Erythroblast (primary cell): ENCODE results near the gene UBD.

Experiments used
- DNase-seq, 2 experiments: peaks; one replicate each; lab custom pipeline; 2025; lab: John Stamatoyannopoulos, UW
- GATA1 ChIP-seq: IDR thresholded peaks from 2 replicates; pipeline ENCODE4 v1.6.1; 2011; ENCODE audit warnings: low read depth, mild to moderate bottlenecking, control low read depth, low read length, moderate library complexity
- POLR2A ChIP-seq: IDR thresholded peaks from 2 replicates; pipeline ENCODE4 v1.6.1; 2011; ENCODE audit warnings: mild to moderate bottlenecking, low read length

The UBD gene

DNA sequence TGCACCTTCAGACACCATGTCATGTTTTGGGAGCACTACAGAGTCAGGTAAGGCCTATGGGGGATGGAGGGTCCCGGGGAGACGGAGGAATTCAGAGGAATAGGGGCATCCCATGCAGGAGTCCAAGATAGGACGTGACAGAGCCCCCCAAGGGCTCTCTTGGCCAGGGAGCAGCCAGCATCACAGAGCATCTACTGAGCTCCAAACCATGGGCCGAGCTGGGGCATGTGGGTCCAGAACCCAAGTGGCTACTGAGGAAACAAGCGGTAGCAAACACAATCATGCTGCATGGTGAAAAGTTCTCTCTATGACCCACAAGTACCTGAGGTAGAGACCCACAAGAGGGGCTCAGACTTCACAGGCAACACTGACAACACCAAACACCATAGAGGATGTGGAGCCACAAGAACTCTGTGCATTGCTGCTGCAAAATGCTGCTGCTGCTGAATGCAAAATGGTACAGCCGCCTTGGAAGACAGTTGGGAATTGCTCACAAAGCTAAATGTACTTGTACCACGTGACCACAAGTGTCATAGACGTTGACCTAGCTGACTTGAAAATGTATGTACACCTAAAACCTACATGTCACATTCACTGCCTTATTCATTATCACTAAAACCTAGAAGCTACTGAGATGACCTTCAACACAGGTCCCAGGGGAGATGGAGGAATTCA lies 38.4 kb downstream of the UBD start:
- DNase-seq, result no peak
- TF ChIP-seq POLR2A, result no peak
- no peak for TF ChIP-seq GATA1

DNA sequence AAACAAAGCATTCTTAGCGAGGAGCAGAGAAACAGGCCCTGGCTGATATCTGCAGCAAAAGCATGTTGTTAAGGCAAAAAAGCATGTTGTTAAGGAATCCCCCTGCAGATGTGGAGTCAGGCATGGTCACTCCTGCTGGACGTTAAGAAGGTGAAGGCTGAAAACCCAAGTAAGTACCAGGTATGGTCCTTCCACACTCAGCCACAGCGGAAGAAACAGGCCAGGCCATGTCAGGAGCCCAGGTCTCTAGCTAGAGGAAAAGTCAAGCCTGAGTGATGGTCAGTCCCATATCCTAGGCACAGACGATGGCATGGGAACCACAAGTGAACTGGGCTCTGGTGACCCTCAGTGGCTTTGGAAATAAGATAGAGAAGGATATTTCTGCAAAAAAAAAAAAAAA lies 39.3 kb downstream of the UBD start:
- no peak for DNase-seq
- TF ChIP-seq POLR2A, result no peak
- no peak for TF ChIP-seq GATA1

DNA sequence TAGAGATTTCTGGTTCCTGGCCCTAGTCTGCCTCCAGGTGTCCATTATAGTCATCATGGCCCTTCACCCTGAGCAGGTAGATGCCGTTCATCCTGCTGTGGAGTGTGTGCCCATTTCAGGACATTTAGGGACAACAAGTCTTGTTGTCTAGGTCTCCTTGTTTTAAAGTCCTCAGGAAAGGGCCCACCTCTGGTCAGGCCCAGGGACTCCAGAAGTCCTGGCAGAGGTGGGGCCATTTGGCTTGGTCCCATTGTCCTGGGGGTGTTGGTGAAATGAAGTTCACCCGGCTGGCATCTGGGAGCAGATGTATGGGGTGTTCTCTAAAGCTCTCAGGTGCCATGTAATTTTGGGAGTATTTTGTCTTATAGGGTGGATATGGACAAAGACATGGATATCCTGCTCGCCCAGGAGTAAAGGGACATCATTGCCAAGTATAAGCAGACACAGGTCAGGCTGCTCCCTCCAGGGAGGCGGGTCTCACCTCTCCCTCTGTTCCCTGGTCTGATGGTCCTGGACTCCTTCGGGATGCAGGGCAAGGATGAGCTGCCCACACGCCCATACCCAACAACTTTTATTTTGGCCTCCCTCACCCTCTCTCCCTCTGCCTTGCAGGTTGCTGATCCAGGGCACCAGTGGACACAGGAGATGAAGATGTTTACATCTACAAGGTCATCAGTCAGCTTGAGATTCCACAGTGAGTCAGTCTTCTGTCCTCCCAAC lies 40.1 kb downstream of the UBD start:
- DNase-seq, result no peak
- TF ChIP-seq GATA1, result no peak
- TF ChIP-seq POLR2A, result no peak

DNA sequence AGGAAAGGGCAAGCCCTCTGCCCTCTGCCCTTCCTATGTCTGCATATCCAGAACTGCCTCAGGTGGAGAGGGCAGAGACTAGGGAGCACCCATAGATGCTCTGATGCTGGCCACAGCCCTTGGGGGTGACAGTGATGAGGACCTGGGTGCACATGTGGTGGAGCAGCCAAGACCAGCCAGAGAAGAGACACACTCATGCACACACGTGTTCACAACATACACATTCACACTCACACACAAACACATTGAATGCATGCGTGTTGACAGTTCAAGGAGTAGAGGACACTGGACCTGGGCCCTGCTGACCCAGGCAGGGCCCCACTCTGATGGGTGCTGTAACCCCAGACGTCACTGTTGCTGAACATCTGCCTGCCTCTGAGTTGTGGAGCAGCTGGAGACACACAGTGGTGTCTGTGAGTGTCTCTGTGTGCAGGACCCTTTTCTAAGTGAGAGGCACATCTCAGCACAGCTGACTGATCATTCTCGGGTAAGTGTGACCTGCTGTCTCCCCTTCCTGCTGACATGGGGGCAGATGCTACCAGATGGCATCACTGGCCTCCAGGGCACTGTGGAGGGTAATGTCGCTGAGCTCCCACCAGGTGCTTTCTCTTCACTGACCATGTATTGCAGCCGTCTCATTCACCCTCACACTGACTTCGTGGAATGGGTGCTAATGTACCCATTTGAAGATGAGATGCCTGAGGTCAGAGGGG lies 41.6 kb downstream of the UBD start:
- DNase-seq, result no peak
- TF ChIP-seq GATA1 (no peak), POLR2A (no peak)

DNA sequence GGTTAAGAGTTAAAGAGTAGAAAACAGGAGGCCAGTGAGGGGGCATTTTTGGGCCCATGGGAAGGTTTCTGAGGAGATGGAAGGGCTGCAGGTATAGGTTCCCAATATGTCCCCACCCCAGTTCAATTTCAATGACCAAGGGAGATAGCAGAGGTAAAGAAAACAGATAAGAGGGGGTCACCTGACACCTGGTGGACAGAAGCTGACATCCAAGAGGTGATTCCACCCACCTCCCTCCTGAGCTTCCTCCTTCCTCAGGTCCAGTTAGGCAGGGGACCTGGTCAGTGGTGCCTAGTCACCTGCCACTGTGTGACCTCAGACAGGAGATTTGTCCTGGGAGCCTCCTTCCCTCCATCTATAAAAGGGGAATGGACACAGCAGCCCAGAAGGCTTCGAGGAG lies 42.3 kb downstream of the UBD start:
- DNase-seq, result no peak
- TF ChIP-seq GATA1 (no peak), POLR2A (no peak)

DNA sequence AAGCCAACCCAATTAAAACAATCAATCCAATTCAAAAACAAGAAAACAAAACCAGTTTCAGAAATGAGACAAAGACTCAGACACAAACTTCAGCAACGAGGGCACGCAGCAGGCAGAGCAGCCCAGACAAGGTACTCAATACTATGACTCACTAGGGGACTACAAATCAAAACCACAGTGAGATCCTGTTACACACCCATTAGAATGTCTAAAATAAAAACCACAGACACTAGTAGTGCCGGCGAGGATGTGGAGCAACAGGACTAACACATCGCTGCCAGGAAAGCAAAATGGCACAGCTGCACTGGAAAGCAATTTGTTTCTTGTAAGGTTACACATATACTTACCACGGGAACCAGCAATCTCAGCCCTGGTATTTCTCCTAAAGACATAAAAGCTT lies 43.4 kb downstream of the UBD start:
- no peak for DNase-seq
- TF ChIP-seq GATA1, result no peak
- no peak for TF ChIP-seq POLR2A

DNA sequence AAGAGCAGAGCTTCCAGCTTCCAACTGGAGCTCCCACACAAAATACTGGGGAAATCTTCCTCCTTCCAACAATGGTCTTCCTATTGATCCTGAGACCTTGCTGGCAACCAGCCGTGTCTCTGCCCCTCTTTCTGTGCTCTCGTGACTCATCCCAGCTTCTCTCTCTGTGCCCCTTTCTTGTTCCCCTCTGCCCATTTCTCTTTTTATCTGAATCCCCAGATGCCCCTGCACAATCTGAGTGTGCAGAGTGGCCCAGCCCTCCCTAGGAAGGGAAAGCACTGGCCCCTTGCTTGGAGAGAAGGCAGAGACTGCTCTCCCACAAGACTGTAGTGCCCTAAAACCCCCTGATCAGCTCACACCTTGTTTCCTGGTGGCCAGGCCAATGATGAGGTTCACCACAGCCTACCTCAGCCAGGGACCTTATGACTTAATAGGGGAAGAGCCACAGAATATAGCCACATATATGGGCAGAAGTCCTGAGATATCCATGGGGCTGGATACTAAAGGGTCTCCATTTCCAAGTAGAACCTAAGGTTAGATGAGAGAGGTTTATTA lies 48.7 kb downstream of the UBD start:
- no peak for TF ChIP-seq GATA1
- no peak for TF ChIP-seq POLR2A

DNA sequence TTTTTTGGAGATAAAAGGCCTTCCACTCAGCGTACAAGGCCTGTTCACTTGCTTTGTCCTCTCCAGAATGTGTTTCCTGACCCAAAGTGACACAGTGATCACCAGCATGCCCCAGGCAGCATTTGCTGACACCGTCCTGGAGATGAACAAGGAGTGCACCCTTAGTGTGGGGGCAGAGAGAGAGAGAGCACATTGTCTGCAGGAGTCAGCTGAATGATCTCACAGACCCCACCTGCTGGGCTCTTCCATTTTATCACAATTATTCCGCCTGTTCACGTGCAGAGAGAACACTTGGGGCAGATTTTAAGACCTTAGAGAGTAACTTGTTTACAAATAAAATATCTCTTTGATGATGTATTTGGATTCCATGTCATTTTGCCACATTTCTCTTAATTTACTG lies 49.3 kb downstream of the UBD start:
- DNase-seq, result peak in 1 of 2 experiments; percentile 10
- TF ChIP-seq GATA1 (no peak), POLR2A (no peak)

More for the DNA sequence above, 48.7 kb downstream of the UBD start:
- DNase-seq, result no peak

DNA sequence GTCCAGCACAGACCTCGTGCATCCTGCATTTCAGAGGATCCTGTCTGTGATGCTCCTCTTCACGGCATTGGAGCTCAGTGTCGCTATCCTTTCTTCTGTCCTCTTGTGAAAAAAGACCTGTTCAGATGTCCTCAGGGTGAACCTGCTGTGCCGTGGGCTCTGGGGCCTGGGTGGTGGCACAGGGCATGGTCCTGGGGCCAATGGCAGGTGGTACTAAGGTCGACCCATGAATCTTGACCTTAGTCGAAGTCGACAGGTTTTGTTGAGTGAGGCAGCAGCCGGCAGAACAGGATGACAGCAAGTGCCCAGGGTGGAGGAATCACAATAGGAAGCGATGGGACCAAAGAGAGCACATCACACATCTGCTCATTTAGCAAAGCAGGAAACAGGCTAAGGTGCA lies 49.8 kb downstream of the UBD start:
- TF ChIP-seq GATA1 (no peak), POLR2A (no peak)
- no peak for DNase-seq

DNA sequence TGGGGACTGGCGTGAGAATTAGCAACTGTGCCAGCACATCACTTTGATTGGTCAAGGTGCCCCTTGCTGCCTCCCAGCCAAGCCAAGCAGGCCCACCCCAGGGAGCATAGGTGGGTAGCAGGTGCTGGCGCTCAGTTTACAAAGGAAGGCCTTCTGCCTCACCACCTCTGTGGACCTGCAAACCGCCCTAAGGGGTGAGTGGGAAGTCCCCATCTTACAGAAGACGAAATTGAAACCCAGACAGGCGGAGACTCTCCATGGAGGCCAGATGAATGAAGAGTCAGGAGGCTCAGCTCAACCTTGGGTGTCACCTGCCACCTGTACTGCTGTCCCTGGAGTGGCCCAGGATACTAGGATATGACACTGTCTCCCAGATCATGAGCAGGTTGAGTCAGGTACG lies 50.3 kb downstream of the UBD start:
- DNase-seq, result no peak
- no peak for TF ChIP-seq POLR2A
- no peak for TF ChIP-seq GATA1

DNA sequence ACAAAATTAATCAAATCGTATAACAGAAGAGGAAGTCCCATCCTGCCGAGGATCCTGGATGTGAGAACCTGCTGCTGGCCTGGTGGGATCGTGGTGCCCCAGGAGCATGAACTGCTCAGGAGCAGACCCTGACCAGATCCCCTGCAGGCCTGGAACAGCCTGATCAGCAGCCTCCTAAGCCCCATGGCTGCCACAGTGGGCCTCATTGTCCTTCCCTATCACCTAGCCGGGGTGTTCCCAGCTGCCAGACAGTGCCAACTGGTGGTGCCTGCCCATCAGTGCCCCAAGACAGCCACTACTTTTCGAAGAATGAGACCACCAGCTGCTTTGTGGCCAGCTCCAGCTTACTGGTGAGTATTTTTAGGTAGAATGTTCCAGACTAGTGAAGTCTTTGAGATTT lies 52.2 kb downstream of the UBD start:
- DNase-seq, result no peak
- TF ChIP-seq GATA1 (no peak), POLR2A (no peak)

DNA sequence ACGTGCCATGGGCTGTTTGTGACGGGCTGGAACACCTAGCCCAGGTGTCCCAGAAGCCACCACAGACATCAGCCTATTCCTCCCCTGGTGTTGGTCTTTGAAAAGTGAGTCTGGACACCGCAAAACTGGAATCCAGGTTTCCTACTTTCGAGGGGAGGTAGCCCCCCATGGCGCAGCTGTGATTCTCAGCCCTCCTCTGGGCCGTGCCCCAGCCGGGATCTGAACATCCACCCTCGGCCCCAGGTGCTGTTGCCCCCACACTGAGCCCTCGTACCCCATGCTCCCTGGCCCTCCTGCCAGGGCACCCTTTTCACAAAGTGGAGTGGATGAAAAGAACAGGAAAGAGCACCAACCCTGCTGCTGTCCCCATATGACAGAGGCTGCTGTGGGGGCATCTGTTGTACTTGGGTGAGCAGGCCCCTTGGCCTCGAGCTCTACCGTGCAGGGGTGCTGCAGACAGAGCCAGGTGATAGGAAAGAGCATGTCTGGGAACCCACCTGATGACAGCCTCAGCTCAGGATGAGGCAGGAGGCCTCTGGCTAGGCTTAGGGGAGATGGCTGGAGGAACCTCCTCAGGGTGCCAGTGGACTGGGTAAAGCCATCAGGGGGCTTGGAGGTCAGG lies 53.0 kb downstream of the UBD start:
- TF ChIP-seq POLR2A (no peak), GATA1 (no peak)
- DNase-seq, result no peak

DNA sequence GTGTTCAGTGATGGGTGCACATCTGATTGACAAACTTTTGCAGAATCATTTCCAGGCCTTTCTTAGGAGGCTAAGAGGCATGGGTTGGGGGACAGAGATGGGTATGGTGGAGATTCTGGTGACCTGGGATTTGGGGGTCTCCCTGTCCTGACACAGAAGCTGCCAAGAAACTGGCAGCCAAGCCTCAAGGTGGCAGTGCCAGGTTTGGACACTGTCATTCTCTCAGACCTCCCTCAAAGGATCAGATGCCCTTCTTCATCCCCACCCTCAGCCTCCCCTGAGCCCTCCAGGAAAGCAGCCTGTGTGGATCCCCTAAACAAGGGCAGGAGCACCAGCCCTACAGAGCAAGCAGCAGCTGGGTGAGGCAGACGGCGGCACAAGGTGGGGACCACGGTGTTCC lies 53.7 kb downstream of the UBD start:
- no peak for DNase-seq
- no peak for TF ChIP-seq POLR2A
- TF ChIP-seq GATA1, result no peak
